CD4-positive, alpha-beta T cell treated with Interleukin-4 for 4 hours (primary cell): ENCODE results near the gene UBB.

ENCODE experiments used
- DNase-seq: peaks from one replicate; pipeline ENCODE4 v3.0.0-alpha.2; 2020

Gene UBB

GRCh38 chr17:16419074-16419928, 38.4 kb downstream of the UBB start:
- DNase-seq = peak; percentile 69

DNA sequence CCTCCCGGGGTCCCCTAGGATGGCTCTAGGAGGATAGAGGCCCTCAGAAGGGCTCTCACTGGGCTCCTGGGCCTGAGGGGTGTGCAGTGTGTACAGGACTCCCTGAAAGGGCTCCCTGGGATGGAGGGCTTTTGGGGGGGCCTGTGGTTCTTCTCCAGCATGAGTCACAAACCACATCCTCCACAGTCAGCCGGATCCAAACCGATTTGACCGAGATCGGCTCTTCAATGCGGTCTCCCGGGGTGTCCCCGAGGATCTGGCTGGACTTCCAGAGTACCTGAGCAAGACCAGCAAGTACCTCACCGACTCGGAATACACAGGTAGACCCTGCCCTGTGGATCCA, 39.0 kb downstream of the UBB start:
- DNase-seq = peak; percentile 53

- no peak for DNase-seq
Observed at GRCh38 chr17:16422416-16422815, 41.5 kb downstream of the UBB start.

DNA sequence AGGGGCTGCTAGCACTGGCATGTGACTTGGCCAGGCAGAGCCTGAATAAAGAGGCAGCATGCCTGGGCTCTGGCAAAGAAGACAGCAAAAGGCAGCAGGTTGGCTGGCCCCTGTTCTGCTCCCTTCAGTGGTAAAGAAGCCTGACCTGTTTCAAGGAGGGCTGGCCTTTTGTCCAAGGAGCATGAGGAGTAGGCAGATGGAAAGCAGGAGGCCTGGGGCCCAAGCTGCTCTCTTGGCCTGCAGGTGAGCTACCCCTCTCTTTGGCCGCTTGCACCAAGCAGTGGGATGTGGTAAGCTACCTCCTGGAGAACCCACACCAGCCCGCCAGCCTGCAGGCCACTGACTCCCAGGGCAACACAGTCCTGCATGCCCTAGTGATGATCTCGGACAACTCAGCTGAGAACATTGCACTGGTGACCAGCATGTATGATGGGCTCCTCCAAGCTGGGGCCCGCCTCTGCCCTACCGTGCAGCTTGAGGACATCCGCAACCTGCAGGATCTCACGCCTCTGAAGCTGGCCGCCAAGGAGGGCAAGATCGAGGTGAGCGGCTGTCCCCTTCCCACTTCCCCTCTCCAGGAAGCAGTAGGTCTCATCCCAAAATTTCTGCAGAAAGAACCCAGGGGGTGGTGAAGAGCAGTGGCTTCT, 42.5 kb downstream of the UBB start:
- DNase-seq = no peak

DNA sequence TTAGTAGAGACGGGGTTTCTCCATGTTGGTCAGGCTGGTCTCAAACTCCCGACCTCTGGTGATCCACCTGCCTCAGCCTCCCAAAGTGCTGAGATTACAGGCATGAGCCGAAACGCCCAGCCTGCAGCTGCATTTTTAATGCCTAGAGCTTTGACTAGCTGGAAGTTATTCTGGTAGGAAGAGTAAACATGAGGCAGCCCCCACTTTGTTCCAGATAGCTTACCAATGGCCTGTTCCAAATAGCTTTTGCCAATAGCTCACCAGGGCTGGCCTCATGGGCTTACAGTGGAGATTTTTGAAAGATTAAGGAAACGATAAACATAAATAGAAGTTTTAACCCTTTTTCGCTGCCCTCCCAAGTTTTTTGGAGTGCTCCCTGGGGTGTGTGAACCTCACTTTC, 44.3 kb downstream of the UBB start:
- no peak for DNase-seq

DNA sequence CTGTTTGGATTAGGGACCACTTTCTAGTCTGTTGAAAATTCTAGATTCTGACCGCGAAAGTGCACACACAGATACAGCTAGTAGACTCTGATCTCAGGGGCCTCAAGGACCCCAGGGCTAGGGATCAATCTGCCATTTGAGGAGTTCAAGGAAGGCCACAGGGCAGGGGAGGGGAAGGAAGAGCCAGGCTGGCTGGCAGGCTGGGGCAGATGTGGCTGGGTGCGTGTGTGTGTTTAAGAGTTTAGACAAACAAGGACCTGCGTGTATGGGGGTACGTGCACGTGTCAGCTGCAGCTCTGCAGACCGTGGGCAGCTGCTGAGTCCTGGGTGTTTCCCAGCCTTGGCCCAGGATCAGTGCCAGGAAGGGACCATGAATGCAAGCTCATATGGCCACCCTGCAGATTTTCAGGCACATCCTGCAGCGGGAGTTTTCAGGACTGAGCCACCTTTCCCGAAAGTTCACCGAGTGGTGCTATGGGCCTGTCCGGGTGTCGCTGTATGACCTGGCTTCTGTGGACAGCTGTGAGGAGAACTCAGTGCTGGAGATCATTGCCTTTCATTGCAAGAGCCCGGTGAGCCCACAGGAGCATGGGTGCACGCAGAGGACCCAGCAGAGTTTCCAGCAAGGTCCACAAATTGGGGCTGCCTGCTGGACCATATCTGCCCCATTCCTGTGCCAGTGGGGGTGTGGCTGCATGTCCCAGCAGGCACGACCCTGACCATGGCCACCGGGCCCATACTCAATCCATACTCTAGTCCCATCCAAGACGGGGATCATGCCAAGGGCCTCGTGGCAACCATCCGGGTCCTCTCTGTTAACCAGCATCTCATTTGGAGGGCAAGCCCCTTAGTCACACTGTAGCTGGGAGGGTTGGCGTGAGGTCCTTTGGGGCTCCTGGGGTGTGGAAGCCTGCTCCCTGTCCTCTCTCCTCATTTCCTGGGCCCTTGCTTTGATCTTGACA, 45.1 kb downstream of the UBB start:
- DNase-seq = no peak

DNA sequence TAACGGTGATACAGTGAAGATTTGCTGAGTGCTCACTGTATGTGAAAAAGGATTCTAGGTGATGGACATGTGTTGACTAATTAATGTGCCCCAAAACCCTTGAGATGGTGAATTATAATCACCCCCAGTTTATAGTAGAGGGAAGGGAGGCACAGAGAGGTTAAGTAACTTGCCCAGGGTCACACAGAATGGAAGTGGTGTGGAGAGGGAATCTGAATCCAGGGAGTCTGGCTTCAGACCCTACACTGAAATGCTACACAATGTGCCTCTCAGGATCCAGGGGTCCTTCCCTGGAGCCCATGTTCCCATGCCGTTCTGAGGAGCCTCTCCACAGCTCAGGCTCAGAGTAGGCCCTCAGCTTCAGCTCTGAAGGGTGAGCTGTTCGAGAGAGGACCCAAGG, 46.1 kb downstream of the UBB start:
- DNase-seq = no peak

DNA sequence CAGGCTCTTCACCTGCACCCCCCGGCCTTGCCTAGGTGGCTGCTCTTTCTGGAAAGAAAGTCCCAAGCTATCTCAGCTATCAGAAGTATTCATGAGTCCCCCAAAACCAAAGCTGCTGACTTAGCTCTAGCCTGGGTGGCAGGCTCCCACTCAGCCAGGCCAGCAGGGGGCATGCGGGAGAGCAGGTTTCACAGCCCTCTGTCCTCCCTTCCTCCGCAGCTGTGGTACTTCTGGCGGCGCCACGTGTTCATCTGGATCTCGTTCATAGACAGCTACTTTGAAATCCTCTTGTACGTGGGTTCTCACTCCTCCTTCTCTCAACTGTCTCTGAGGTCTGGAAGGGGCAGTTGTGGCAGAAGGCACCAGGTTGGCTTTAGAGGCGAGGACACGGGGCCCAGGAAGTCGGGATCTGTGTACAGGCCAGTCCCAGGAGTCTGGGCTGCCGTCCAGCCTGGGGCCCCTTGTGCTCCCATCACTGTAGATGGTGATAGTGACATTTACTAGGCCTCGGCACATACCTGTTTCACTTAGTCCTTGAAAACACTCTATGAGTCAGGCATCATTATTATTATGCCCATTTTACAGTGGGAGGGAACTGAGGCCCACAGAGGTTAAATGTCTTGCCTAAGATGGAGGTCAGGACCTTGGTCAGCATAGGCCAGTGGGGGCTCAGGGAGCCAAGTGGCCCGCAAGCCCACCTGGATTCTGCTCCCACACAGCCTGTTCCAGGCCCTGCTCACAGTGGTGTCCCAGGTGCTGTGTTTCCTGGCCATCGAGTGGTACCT, 47.4 kb downstream of the UBB start:
- DNase-seq = peak; percentile 18

GRCh38 chr17:16429083-16429482, 48.2 kb downstream of the UBB start:
- DNase-seq = no peak

- no peak for DNase-seq
Observed at GRCh38 chr17:16430650-16431049, 49.8 kb downstream of the UBB start.

- no peak for DNase-seq
Observed at GRCh38 chr17:16432017-16432416, 51.1 kb downstream of the UBB start.
